HG03095 (cell line): Measurements from ENCODE around the gene EYA2.

Experiments used
- ATAC-seq: cut with Tn5 transposase; IDR thresholded peaks from one replicate; pipeline ENCODE4 v1.9.1; 2021; ENCODE audit warnings: moderate library complexity; ENCODE audit not compliant: unreplicated experiment

The EYA2 gene

GRCh38 chr20:47099093-47099492, 204.4 kb downstream of the EYA2 start:
- ATAC-seq: no peak

DNA sequence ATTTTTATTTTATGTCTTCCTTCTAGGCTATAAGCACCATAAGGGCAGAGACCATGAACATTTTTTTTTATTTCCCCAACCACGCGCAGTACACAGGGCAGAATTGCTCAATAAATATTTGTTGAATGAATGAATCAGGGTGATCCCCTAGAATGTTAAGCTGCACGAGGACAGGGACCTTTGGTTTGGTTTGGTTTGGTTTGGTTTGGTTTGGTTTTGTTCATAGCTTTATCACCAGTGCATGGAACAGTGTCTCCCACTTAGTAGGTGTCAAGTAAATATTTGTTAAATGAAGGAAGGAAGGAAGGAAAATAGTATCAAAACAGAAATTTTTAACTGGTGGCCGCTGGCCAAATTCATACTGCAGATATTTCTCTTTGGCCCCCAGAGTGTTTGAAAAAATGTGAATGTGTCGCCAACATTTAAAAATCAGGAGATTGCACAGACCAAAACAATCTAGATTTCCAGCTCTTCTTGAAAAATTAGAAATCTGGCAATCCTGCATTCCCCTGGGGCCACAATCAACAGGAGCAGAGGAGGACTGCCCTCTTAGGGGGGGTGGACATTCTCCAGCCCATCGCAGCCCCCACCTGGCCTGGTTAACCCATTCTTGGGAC, 205.3 kb downstream of the EYA2 start:
- no peak for ATAC-seq

DNA sequence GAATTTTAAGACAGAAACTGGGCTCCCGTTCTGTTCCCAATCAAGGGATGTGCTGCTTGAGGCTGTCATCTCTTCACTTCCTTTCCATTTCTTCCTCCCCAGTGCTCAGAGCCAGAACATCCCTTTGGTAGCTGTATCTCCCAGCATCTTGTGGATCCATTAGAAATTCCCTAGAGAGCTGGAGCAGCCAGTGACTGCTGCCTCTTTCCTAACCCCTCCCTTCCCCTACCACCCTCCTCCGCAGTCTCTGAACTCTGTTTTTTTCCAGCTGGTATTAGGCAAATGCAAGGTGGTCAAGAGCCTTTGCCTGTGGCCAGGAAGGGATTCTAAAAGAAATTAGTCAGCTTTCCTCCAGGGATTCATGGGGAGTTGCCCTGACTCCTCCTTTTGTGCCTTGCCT, 208.0 kb downstream of the EYA2 start:
- ATAC-seq: no peak

DNA sequence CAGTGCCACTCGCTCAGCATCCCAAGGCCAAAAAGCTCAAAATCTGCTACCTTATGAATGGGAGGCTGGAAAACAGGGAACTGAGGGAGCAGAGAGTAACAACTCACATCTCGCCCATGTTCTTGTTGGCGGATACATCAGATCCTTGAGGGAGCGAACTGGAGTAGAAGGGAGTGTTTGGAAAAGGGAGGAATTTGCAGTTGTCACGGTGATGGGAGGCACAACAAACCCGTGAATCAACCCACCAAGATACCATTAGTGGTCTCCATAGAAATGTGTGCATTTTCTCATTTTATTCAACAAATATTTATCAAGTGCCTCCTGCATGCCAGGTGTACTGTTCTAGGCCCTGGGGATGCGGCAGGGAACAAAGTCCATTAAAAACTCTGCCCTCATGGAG, 212.1 kb downstream of the EYA2 start:
- ATAC-seq: no peak

GRCh38 chr20:47108994-47109393, 214.4 kb downstream of the EYA2 start:
- no peak for ATAC-seq

DNA sequence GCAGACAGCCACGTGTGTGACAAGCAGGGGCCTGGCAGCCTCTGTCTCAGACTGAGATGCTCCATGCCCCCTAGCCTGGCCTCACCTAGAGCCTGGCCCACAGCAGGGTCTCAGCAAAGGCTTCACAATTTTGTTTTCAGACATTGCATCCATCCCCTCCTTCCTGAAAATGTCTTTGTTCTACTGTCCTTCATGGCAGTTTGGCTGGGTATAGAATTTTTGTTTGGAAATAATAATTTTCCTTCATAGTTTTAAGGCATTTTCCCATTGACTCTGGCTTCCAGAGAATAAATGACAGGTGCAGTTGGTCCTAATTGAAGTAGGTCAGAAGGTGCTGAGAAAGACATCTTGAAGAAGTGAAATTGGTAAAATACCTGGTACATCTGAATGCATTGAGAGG, 216.2 kb downstream of the EYA2 start:
- ATAC-seq: no peak

DNA sequence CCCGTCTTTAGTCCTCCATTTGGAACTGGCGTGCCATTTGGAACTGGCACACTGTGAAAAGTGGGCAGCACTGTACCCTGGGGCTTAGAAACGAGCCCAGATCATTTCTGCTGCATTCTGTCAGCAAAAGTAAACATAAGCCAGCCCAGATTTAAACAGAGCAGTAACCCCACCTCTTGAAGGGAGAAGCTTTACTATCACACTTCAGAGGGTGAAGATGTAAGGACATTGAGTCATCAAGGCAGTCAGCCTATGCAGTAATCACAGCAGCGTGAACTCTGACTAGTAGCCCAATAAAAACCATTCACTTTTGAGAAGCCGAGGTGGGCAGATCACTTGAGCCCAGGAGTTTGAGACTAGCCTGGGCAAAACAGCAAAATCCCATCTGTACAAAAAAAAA, 216.9 kb downstream of the EYA2 start:
- no peak for ATAC-seq

GRCh38 chr20:47113362-47114109, 218.9 kb downstream of the EYA2 start:
- ATAC-seq: no peak

- ATAC-seq: no peak
Measured at GRCh38 chr20:47115694-47116093, 221.1 kb downstream of the EYA2 start.

GRCh38 chr20:47117371-47117770, 222.7 kb downstream of the EYA2 start:
- no peak for ATAC-seq

- ATAC-seq: no peak
Measured at GRCh38 chr20:47117773-47118172, 223.1 kb downstream of the EYA2 start.

- no peak for ATAC-seq
Measured at GRCh38 chr20:47118206-47118605, 223.6 kb downstream of the EYA2 start.

DNA sequence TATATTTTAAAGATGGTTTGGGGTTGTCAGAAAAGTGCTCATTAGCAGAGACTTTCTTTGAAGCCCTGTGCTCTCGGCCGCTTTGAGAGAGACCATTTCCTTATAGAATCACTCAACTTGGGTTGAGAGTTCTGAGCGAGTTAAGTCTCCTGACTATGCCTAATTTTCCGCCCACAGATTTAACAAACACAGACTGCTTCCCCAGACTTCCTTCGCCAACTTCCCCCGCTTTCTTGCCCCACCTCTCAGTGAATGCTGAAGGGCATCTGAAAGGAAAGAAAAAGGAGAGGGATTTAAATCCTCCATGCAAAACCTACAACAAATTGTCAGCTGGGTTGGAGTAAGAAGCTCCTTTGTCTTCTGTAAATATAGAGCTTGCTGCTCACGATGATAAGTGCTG, 224.0 kb downstream of the EYA2 start:
- no peak for ATAC-seq

GRCh38 chr20:47120346-47120936, 225.8 kb downstream of the EYA2 start:
- no peak for ATAC-seq

DNA sequence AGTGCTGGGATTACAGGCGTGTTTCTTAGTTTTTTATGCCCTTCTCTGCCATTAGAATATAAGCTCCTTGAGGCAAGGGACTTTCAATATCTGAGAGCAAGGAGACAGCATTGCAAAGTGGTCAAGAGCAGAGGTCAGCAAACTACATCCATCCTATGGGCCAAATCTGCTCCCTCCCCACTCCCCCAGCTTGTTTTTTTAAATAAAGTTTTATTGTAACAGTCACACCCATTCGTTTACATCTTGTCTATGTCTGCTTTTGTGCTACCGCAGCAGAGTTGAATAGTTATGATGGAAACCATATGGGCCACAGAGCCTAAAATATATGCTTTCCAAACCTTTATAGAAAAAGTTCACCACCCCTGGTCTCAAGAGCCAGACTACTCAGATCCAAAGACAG, 227.9 kb downstream of the EYA2 start:
- no peak for ATAC-seq

DNA sequence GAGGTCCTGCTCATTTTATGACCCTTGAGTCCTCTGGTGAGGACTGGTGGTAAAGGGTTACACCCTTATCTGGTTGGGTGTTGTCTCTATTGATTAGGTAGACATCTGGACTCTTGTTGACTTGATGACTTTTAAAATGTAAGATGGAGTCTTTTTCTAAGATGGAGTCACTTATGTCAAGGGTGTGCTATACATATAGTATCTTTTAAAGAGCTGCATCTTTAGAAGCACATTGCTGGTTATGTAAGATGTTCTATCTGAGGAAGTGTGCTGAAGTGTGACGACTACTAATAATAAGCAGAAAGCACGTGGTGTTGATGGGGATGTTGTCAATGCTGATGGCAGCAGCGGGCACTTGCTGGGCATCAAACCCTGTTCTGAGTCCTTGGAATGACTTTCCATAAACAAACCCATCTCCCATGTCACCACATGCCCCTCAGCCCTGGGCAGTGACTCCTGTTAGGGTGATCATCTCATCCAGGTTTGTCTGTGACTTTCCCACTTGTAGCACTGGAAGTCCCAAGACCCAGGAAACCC, 229.6 kb downstream of the EYA2 start:
- no peak for ATAC-seq

DNA sequence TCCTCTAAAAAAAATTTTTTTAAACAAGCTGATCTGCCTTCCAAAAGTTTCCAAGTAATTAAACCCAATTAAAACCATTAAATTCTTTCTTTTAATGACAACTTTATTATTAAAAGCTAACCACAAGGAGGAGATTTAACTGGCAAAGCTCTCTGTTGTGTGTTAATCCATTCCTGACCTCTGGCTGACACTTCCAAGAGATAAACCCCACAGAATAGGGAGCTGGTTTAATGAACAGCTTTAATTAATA, 230.8 kb downstream of the EYA2 start:
- no peak for ATAC-seq

- no peak for ATAC-seq
Measured at GRCh38 chr20:47125758-47126591, 231.3 kb downstream of the EYA2 start.

DNA sequence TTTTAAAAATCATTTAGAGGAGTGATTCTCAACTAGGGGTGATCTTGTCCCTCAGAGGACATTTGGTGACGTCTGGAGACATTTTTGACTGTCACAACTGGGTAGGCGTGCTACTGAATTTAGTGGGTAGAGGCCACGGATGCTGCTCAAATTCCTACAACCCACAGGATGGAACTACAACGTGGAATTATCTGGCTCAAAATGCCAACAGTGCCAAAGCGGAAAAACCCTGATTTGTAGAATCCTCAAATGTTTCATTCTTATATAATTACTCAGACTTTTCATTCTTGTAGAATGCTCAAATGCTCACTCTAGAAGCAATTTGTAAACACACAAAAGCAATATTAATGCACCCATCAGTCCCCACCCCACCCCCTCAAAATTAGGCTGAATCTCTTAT, 232.1 kb downstream of the EYA2 start:
- ATAC-seq: no peak

GRCh38 chr20:47127546-47127945, 232.9 kb downstream of the EYA2 start:
- no peak for ATAC-seq

GRCh38 chr20:47127999-47128398, 233.4 kb downstream of the EYA2 start:
- ATAC-seq: no peak

DNA sequence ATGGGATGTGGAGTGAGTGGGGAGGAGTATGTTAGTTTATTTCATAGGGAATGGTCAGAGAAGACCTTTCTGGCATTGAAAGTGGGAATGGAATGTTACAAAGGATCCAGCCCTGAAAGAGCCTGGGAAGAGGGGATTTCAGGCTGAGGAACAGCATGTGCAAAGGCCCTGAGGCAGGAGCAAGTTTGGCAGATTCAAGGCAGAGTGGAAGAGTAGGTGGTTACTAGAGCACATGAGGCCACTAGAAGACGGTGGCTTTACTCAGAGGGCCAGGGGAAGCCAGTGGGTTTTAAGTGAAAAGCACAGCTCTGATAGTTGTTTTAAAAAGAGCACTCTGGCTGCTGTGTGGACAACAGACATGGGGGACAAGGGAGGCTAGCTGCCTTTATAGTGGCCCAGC, 234.7 kb downstream of the EYA2 start:
- ATAC-seq: no peak
